OCI-M2 (cell line): ENCODE measurements around the gene SPTLC1.
"Not testable (repeated sequence)": the region's sequence is repeated elsewhere in the genome, so short reads cannot be mapped to it uniquely, and the experiment has no call there.

Source experiments
- DNase-seq: peaks from one replicate; lab custom pipeline; 2025; ENCODE audit not compliant: unreplicated experiment; lab: John Stamatoyannopoulos, UW

SPTLC1 gene

DNA sequence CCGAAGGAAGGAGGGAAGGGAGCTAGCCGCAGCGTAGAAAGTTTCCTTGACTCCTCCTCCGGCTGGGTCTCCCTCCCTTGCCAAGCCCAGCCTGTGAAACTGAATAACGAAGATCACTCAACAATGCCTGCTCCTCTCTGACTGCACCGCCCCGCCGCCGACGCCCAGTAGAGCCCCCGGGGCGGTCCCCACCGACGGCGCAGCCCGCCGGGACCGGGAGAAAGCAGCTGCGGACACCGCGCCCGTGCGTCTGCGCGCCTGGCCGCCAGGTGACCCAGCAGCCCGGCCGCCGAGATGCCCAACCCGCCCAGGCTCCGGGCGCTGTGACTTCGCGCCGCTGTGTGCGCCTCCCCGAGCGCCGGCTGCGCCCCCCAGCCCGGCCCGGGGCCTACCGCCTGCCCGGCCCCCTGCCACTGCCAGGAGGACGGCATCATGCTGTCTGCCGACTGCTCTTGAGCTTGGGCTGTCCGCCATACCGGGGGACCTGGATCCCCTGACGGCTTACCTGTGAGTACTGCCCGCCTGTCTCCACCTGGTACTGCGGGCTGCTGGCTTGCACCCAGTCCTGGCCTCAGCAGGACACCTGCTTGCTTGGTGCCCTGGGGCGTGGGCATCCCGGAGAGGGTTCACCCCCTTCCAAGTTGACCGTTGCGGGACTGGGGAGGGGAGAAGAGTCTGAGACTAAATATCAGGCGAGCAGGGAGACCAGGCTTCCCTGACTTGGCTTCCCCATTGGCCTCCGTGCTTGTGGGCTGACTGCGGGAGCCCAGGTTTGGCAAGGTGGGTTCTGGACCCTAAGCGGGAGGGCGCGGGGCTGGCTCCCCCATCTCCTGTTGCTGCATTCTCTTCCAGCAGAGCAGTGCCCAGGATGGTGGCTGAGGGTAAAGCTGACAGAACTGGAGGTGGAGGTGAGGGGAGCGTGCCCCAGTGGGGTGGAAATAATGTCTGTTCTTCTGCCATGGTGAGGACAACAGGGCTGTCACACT lies 26.2 kb upstream of the SPTLC1 start:
- DNase-seq: no peak

DNA sequence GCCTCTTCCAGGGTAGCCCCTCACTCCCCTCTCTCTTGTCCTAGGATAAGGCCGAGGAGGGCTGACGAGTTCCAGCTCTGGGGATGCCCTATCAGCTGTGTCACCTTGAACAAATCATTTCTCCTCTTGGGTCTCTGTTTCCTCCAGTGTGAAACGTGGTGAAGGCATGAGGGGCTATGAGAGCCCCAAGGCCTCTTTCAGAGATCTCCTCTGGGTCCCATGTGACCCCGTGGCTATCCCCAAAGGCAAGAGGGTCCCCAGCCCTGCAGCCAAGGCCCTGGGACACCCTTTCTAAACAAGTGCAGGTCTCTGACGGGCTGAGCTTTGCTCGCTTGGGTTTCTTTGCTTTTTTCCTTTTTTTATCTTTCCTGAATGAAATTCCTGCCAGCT lies 25.5 kb upstream of the SPTLC1 start:
- no peak for DNase-seq

DNA sequence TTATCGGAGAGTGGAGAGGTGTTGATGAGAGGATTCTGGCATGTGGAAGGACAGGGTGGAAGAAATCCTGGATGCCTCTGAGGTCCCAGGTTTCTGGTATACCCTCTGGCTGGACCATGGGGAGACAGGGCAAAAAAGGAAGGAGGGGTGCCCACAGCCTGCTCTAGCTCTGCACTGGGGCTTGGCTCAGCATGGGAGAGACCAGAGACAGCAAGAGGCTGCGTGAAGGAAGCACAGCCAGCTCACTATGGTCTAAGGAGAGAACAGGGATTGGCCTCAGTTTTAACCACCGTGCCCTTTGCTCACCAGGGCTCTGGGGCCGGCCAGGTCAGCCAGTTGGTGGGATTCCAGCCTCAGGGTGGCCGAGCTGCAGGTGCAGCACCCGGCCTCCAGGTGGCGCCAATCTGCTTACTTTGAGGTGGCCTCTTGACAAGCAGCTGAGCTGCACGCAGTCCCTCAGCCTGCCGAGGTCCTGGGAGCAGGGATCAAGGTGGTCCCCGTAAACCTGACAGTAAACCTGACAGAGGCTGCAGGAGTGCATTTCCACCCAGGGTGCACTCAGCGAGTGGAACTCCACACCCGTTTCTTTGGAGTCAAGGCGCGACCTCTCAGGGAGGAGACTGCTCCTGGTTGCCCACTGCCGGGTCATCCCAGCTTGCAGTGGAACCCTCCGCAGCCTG lies 25.0 kb upstream of the SPTLC1 start:
- DNase-seq: peak; percentile 27

DNA sequence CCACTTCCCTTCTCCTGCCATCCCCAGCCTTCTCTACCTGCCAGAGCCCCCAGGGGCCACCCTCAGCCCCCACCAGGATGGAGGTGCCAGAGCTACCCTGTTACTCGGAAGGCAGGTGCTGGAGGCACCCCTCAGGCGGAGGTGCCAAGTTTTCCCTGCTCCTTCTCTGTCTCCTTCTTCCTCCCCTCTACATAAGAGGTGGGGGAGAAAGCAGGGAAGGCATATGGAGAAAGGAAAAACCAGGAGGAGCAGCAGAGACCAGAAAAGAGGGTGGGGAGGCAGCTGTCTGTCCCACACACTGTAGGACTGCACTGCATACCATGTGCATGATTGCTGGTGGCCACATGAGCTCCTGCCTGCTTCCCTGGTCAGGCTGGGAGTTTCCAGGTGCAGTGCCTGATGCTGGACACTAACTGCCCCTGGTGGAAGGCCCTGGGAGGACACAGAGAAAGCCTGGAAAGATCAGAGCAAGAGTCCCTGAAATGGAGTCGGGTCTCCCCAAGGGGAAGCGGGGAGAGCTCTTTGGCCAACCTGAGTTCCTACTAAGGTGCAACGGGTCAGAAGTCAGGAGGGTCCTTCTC lies 23.8 kb upstream of the SPTLC1 start:
- DNase-seq: not testable (repeated sequence)

DNA sequence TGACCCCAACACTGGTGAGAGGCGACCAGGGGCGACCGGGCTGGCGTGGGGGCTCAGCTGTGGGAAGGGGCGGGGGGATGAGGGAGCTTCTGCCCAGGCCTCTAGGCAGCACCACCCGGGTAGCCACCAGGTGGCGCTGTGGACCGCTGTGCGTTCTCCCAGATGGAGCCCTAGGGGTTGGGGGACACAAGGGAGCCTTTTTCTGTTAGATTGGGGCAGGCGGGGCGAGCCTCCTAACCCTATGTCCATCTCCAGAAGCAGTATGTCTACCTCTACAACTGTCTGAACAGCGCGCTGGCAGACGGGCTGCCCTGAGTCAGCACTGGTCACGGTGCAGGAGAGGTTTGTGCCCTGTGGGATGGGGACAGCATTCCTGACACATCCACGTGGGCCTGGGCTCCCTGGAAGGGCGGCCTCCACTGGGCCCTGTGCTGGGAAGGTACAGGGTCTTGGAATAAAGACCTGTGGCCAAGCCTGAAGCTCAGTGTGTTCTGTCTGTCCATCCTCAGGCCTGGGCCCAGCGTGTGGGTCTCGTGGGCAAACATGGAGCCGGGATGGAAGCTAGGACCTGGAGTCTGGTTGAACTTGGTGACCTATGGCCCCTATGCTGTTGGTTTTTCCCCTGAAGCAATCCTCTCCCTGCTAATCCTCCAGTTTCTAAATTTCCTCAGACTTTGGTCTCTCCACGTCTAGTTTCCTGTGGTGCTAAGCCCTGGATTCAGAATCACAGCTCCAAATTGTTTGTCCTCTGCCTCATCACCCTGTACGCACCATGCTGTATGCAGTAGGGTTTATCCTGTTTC lies 23.1 kb upstream of the SPTLC1 start:
- peak; percentile 17 for DNase-seq

DNA sequence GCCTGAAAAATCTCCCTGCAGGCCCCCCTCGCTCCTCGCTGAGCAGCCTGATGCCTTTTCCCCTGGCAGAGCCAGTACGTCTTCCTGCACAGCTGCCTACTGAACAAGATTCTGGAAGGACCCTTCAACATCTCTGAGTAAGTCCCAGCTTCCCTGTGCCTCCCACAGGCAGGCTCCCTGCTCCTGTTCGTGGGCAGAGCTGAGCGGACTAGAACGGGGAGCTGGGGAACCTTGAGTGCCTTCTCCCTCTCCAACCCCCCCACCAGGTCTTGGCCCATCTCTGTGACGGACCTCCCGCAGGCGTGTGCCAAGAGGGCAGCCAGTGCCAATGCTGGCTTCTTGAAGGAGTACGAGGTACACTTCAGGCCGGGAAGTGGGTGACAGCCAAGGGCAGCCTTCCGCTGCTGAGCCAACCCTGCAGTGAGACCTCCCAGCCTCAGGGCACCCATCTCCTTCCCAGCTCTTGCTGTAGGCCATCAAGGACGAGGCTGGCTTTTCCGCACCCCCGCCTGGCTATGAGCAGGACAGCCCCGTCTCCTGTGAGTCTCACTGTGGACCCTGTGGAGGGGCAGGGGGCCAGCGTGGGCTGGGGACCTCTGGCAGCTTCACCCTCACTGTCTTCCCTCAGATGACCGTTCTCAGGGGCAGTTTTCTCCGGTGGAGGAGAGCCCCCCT lies 21.1 kb upstream of the SPTLC1 start:
- no peak for DNase-seq

DNA sequence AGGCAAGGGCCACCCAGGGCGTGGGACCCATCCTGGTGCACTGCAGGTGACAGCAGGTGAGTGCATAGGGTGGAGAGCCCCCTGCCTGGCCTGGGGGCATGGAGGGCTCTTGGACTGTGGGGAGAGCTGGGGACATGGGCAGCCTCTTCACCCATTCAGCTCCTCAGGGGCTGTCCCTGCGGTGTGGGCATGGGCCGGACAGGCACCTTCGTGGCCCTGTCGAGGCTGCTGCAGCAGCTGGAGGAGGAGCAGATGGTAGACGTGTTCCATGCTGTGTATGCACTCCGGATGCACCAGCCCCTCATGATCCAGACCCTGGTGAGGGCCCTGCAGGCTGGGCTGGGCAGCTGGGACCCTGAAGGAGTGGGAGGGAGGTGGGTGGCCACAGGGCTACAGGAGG lies 20.4 kb upstream of the SPTLC1 start:
- no peak for DNase-seq

DNA sequence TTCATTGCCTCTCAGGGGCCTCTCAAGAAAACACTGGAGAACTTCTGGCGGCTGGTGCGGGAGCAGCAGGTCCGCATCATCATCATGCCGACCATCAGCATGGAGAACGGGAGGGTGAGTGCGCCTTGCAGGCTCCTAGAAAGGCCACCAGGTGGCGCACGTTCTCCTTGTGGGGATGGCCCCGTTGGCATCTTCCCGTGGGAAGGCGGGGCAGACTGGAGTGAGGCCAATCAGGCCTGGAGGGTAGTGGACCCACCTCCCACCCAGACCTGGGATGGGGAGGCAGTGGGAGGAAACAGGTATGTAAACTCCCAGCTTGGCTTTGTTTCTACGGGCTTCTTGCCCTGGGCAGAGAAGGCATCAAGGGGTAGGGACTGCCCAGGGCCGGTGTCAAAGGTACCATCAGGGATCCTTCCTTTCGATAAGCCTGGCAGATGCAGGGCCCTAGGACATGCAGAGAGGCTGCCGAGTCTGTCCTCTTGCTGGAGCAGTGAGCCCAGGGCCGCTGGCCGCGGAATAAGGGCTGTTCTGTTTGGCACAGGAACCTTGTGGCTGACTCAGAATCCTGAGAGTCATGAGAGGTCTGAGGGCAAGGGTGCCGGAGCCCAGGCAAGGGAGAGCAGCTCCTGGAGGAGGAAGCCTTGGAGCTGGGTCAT lies 18.9 kb upstream of the SPTLC1 start:
- no peak for DNase-seq

DNA sequence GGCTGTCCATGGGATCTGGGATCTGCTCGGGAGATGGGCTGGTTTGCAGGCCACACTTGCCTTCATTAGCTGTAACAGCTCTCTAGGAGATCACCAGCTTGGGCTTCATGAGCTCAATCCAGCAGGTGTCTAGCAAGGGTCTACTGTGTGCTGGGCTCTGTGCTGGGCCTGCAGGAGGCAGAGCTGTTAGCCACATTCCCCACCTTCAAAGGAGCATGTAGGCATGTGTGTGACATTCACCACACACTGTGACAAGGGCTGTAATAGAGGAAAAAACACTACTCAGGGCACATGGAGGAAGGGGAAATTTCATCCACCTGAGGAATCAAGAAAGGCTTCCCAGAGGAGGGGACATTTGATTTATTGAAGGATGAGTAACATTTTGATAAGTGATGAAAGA lies 17.7 kb upstream of the SPTLC1 start:
- not testable (repeated sequence) for DNase-seq

DNA sequence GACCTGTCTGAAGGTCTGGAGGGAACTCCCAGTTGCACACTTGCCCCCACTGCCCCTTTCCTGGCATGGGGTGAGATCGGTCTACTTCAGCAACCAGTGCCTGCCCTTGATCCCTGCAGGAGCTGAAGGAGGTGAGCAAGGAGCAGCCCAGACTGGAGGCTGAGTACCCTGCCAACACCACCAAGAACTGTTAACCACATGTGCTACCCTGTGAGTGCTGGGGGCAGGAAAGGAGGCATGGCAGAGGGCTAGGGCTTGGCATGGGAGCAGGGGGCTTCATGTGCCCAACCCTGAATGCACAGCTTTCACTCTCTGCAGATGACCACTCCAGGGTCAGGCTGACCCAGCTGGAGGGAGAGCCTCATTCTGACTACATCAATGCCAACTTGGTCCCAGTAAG lies 17.3 kb upstream of the SPTLC1 start:
- DNase-seq: no peak

DNA sequence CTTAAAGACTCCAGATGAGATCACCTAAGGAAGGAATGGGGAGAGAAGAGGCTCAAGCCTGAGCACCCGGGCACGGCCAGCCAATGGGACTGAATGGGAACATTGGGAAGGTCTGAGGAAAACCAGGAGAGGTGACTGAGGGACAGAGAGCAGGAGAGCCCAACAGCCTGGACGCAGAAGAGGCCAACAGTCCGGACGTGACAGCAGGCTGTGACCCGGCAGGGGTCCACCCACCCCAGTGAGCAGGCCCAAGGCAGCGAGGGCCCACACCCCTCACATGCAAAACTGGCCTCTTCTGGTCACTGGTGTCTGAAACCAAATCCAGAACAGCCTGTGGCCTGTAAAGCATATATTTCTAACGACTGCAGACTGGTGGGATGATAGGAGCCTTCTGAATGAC lies 7.6 kb upstream of the SPTLC1 start:
- no peak for DNase-seq

DNA sequence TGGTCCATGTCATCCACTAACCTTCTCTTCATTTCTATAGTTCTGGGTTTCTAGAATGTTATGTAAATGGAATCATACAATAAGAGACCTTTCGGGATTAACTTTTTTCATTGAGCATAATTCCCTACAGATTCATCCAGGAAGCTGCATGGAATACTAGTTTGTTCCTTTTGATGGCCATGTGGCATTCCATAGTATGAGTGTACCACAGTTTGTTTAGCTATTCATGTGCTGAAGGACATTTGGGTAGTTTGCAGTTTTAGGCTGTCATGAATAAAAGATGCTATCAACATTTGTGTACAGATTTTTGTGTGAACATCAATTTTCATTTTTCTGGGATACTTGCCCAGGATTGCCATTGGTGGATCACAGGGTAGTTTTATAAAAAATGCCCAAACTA lies 6.8 kb upstream of the SPTLC1 start:
- no peak for DNase-seq

DNA sequence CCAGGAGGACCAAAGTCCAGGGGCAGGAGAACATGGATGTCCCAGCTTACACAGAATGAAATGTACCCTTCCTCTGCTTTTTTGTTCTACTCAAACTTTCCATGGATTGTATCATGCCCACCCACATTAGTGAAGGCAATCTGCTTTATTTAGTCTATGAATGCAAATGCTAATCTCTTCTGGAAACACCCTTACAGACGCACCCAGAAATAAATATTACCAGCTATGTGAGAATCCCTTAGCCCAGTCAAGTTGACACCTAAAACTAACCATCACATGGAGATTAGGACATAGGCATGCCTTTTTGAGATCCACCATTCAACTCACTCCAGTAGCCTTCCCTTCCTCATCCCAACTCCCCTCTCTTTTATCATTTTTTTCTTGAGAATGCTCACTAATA lies 6.1 kb upstream of the SPTLC1 start:
- no peak for DNase-seq

DNA sequence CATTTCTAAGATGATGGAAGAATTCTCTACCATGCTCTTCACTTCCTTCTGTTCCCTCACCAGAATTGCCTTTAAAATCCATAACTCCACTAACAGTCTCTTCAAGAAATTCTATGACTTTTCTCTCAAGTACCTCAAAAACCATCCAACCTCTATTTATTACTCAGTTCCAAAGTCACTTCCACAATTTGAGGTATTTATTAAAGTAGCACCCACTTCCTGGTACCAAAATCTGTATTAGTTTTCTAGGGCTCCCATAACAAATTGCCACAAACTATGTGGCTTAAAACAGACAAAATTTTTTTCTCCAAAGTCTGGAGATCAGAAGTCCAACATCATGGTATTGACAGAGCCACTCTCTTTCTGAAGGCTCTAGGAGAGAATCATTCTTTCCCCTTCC lies 4.9 kb upstream of the SPTLC1 start:
- no peak for DNase-seq

DNA sequence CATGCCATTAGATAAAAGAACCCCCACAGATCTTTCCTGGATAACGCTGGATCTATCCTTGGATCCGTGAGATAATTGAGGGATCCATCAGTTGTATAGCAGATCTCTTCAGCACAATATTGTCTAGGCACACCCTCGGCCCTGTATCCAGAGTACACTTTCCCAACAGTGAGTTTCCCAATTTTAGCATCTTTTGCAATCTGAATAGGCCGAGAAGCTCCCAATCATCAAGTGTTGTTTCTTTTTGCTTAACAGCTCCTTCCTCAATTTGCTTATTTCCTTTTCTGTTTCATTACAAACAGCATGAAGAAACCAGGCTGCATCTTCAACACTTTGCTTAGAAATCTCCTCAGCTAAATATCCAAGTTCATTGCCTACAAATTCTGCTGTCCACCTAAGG lies 4.4 kb upstream of the SPTLC1 start:
- DNase-seq: no peak

DNA sequence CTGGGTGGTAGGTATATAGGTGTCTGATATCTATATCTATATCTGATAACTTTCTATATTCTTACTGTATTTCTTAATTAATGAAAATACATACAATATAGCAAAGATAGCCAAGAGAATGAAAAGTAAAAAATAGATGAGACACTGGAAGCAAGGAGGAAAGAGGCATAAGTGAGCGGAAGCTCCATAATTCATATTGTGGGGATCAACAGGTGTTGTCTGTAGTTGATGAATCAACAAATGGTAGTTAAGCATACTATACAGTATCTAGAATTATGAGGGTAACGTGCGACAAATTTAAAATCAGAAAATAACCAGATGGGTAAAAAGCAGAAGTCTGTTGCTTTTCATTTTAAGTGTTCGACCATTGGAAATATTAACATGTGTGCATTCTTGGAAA lies 7.1 kb downstream of the SPTLC1 start:
- no peak for DNase-seq

DNA sequence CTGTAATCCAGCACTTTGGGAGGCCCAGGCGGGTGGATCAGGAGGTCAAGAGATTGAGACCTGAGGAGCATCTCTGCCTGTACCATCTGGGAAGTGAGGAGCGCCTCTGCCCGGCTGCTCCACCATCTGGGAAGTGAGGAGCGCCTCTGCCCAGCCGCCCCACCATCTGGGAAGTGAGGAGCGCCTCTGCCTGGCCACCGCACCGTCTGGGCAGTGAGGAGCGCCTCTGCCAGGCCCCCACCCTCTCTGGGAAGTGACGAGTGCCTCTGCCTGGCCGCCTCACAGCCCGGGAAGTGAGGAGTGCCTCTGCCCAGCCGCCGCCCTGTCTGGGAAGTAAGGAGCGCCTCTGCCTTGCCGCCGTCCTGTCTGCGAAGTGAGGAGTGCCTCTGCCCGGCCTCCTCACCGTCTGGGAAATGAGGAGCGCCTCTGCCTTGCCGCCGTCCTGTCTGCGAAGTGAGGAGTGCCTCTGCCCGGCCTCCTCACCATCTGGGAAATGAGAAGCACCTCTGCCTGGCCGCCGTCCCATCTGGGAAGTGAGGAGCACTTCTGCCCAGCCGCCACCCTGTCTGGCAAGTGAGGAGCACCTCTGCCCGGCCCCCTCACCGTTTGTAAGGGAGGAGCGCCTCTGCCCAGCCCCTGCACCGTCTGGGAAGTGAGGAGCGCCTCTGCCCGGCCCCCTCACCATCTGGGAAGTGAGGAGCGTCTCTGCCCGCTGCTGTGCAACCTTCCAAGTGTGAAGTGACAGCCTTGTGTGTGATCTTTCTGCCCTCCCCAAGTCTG lies 9.6 kb downstream of the SPTLC1 start:
- DNase-seq: not testable (repeated sequence)

DNA sequence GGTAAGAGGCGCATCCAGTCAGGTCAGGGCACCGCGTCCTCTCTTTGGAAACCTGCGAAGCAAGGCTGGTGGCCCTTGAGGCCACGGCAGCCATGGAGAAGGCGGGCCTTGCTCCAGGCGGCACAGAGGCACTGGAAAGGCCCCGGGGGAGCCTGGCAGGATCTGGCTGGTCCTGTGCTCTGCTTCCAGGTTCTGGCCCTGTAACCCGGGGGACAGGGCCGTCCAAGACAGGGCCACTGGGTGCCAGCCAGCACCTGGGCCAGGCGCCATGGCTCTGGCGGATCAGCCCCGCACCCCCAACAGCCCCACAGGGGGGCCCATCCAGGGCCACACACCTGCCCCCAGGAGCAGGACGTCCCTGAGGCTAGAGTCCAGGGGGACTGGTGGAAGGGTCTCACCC lies 11.6 kb downstream of the SPTLC1 start:
- not testable (repeated sequence) for DNase-seq

DNA sequence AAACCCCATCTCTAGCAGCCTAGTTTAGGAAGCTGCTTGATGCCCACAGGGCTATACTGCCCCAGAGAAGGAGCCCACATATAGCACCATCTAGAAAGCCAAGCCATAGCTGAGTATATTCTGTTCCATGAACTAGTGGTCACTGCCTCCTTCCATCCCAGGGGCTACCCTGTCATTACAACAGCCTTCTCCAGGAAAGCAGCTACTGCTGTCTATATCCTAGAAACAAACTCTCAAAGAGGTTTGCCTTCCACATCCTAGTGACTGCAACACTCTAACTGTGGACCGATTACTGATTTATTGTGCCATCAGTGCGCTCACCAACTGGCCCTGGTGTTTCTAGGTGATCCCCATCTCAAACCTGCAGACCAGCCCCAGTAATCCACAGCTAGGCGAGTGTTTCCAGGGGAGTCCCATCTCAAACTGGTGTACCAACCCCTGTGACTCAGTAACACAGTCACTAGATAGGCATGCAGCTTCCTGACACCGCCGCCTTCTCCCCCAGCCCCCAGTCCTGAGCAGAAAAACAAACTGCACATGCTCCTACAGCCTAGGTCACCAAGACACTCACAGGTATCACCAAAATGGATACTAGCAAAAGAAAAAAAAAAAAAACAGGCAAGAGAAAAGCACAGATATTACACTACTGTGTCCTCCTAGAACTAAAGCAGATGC lies 14.8 kb downstream of the SPTLC1 start:
- DNase-seq: no peak
